Activated T-helper 1 cell treated with Interleukin-2 at 50 U/mL for 16 hours (primary cell): Measurements from ENCODE around the gene CCDC88C.

ENCODE experiments used
- DNase-seq: peaks from one replicate; pipeline ENCODE4 v3.0.0-alpha.2; 2020; ENCODE audit warnings: low read depth

CCDC88C gene

DNA sequence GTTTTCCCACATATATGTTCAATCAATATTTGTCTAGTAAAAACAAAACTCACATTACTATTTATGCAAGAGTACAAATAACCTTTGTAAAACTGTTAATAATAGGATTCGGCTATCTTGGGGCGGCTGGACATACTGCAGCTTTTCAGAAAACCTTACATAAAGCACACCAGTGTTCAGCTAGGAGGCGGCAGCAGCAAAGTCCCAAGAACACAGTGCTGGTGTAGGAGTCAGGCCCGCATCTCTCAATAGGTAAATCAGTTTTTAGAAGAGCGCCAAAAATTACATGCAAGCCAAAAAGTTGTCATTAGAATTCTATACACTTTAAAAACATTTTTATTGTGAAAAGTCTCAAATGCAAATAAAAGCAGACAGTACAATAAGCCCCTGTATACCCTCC, 37.5 kb downstream of the CCDC88C start:
- DNase-seq = no peak

DNA sequence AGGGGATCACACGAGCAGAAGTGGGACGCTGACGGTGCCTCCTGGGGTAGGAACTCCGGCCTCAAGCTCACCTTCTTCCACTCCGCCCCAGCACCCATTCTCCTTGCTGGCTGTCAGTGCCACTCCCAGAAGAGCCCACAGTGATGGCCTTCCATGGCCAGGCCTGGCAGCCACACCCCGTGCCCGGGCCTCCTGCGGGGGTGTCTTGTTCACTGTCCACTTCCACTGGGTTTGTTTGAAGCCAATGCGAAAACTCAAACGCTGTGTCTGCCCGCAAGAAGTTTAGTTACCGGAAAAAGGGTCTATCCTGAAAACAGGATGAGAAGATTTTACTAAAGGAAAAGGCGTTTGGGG, 38.1 kb downstream of the CCDC88C start:
- DNase-seq = no peak

DNA sequence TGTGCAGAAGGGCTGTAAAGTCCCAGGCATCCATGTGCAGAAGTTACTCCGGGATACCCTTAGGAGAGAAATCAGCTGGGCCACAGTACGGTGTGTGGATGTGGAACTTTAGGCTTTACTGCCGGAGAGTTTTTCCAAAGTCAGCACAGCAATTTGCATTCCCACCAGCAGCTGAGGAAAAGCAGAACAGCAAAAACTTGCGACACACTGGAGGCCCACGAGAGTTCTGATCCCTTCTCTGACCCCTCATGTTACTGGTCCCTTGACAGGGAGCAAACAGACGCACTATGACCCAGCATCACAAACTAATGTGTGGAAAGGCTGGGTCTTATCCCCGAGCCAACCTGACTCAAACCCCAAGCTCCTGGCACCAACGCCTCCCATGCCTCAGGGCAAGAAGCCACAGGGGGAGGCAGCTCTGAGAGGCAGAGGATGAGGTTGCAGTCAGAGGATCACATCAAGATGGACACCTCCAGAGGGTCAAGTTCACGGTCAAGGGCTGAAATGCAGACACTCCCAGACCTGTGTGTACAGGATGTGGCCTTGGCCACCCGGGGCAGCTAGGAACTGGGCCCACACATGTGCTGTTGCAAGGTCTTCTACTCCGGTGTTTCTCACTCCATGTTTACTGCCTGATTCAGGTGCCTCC, 38.6 kb downstream of the CCDC88C start:
- no peak for DNase-seq

DNA sequence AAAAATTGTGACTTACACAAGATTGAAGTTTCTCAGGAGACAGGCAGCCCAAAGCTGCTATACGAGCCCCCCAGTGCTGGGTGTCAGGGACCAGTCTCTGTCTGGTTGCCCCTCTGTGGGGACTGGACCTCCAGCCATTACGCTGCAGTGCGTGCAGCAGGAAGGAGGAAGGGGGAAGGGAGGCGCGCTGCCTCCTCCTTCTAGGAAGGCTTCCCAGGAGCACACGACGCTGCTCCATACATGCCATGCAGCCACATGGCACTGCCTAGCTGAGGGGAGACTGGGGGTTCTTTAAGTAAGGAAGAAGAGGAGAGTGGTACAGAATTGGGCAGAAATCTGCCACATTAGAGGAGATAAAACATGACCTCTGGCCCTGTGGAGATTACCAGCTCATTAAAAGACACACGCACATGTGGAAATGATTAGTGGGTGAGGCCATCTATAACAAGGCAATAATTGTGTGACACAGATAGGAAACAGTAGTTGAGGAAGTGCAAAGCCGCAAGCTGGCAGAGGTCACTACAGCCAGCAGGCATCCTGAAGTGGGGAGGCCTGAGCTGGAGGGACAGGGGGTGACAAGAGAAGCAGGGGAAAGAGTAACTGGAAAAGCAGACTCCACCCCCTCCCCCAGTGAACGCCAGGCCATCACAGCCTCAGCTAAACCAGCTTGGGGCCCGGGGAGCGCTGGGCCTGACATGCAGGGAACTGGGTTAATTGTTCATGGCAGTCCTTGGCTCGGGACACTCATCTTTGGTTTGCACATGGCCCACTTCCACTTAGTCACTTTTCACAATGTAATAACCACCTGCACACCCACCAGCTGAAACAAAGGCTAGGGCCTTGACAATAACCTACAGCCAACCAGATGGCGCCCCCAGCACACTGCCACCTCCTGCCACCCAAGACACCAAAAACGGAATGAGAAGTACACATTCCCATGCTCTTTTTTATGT, 39.6 kb downstream of the CCDC88C start:
- no peak for DNase-seq

DNA sequence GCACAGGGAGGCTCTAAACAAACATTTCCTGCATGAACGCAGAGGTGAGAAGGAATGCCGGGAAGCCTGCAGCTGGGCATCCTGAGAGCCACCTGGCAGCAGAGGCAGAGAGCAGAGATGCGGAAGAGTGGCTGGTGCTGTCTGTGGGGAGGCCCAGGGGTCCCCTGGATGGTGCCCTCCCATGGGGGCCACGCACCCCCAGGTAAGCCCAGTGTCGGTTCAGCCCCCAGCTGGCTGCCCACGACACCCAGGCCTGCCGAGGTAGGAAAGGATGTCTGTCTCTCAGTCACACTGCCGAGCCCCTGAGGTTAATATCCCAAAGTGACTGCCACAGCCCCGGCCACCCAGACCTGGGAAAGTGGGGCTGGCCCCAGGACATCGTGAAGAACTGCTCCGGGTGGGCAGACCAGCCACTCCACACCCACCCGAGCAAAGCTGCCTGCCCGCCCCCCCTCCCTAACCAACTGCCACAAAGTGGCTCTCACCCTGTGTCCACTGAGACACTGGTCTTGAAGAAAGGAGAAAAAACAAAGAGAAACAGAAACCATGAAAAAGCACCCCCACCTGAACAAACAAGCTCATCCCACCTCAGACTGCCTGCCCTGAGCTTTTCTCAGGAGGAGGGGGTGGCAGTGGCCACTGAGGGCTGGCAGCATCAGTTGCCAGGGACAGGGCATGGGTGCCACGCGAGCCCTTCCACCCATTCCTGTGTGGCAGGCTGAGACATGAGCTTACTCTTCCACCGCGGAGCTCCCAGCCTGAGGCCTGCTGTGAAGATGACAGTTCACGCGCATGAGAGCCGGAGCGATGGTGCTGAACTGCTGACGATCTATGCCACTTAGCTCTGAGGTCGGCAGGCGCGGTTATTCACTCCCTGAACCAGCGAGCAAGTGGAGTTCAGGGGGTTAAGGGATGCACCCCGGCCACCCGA, 40.8 kb downstream of the CCDC88C start:
- DNase-seq = no peak

DNA sequence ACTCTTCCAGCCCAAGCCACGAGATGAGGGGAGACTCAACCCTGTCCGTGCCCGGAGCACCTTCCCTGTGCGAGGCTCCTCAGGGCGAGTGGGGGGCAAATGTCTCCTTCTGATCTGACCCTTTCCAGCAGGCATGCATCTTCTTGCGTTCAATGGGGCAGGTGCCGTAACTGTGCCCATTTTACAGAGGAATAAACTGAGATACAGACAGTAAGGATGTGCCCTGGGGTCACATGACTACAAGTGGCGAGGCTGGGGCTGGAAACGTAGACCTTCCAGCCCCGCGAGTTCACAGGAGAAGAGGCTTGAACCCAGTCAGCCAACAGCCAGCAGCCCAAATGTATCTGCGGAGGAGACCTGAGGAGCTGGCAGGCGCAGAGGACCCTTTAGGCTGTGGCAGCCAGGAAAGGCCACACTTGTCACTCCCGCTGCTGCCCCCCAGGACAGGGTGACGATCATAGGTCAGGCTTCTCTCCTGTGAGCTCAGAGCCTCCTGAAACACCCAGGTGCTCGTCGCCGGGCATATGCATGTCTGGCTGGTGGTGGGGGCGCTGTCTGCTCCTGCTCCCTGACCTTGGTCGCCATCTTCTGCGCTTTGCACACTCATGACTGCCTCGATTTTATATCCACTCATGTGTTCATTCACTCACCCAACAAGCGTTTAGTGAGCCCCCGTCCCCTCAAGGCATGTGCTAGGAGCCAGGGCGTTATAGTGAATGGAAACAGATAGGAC, 41.7 kb downstream of the CCDC88C start:
- DNase-seq = no peak

DNA sequence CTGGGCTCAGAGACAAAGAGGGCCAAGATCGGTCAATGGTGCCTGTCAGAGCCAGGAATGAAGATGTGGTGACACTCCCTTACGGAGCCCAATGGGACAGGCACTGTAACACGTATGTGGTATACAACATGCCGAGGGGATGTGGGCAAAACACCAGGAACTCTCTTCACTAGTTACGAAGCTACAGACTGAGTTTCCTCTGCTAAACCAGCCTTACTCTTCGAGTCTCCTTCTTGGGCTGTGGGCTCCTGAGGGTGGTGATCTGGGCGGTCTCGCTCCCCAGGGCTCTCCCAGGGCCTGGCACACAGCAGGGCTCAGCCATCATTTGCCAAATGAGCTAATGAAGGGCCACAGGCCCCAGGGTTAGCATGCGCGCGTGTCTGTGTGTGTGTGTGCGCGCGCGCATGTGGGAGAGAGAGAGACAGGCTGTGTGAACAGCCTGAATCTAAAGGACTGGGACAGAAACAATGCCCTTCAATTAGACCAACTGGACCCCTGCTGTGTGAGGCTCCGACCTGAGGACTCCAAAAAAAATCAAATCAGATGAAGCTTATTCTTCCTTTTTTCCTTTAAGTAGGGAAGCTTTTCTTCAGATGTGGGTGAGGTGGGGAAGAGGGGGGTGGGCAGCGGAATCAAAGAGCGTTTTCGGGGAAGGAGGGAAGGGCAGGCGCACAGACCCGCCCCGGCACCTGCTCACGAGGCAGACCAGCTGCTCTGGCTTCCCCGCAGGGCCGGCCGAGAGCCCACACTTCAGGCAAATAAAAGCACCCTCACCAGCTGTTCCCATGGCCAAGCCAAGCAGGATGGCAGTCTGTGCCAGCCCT, 42.5 kb downstream of the CCDC88C start:
- DNase-seq = no peak

DNA sequence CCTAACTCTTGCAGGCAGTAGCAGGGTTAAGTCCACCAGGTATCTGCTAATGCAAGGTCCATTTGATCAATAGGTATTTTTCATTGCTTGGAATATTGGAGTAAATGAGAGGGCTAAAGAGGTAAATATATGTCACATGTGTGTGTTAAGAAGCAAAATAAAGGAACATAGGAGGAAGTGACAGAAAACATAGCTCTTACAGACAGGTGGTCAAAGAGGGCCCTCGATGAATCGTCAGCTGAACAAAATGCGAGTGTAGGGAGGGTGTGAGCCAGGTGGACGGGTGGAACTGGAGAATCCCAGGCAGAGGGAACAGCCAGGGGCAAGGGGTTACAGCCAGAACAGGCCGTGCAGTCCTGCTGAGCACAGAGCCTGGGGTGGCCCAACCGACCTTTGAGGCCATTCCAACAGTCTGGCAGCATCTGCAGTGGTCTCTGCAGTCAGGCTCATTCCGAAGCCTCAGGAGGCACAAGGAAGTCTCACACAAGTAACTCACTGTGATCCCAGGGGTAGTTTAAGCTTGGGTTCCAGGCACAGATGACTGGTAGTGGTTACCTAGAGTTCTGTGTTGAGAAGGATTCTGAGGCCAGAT, 43.2 kb downstream of the CCDC88C start:
- no peak for DNase-seq

DNA sequence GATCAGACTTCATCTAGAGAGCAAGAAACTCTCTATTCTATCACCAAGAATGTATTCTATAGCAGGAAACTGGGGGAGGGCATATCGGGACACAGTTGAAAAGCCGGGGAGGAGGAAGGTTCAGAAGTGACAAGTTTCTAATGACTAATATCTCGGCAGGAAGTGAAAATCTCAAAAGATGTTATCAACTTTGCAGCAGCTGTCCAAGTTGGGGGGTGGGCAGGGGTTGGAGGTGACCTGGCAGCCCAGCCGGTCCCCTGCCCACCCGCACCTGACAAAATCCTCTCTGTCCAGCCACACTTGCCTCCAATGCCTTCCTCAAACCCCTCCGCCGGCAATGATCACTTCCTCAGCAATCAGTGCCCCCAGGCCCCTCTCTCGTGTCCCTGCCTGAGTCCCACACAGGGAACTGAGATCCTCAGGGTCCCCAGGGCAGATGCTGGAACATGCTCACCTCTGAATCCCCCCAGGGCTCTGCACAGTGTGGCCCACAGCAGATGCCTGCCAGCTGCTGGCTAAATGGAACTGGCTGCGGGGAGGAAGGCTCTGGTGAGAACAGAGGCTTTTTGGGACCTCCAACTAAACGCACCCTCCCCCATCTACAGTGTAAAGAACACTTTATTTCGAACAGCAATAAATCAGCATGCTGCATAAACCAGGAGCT, 43.9 kb downstream of the CCDC88C start:
- DNase-seq = no peak

DNA sequence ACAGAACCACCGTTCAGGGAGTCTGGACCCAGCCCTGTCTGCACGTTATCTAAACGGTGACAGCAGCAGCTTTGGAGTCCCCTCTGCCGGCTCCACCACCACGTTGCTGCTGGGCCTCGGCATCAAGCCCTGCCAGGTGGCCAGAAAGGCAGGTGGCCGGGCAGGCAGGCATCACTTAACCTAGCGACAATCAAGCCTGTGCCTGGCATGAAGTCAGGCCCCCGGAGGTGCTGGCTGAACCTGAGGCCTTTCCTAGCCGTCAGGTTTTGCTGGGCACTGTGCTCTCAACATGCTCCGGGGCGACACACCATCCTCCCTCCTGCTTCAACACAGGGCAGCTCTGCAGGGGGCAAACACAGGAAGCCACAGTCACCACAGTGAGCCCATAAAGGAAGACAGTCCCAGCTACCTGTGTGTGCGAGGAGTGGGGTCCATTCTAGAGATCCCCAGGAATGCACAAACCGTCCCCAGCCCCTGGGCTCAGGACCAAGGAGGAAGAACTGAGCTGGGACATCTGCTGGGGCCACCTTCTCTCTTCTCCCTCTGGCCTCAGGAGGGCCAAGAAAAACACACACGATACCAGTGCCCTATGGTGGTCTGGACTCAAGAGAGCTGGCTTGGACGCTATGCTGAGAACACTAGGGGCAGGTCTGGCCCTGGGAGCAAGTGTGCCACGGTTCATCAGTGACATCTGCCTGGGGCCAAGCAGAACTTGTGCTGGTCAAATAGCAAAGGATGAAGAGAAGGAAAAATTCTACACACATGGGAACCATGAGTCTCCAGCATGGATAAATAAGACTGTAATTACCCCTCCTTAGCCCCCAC, 44.7 kb downstream of the CCDC88C start:
- DNase-seq = no peak

DNA sequence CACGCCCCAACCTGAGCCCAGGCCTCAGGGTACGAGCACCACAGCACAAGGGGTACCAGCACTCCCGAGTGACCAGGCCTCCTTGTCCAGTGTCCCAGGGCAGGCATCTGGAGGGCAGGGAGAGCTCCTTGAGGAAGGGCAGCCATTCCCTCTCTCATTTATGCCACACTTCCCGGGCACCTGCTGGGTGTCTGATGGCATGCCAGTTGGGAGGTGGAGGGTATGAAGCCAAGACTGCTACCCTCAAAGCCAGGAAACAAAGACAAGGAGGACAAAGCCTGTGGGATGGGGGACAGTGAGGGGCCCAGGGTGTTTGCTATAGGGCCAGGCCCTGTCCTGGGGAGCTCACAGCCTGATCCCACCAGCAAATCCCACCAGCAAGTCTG, 45.6 kb downstream of the CCDC88C start:
- DNase-seq = no peak

DNA sequence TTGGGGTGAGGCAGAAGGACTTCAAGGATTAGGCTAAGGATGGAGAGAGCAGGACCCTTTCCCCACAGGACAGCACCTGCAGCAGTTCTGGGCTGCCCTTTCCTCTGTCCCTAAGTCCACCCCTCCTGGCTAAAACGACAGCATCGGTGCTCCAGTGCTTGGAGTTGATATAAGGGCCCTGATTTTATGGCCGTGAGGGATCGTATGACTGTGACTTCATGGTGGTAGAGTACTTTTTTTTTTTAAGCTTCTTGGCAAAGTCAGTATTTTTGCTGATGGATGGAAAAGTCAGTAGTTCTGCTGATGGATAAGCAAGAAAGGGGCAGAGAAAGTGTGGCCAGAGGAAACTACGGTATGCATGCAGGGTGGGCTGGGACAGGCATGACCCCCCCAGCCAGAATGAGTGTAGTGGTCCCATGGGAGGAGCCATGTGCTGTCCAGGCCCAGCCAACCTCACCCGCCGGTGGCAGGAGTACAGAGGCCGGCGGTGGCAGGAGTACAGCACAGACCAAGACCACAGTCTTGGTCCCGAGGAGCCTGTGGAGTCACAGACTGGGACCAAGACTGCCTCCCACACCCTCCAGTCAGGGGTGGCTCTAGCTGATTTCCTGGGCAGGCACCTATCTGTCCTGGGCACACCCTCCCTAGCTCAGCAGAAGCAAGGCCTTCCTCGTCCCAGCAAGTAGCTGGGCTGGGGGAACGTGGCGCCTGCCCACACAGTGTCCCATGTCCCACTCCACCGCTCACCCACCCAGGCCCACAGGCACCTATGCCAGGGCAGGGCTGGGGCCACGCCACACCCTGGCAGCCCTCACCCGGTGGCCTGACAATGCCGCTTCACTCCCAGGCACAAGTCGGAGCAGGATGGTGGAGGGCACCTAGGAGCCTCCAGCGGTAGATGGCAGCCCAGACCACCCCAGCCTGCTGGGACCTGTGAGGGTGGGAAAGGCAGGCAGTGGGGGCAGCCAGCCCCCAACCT, 46.3 kb downstream of the CCDC88C start:
- no peak for DNase-seq

DNA sequence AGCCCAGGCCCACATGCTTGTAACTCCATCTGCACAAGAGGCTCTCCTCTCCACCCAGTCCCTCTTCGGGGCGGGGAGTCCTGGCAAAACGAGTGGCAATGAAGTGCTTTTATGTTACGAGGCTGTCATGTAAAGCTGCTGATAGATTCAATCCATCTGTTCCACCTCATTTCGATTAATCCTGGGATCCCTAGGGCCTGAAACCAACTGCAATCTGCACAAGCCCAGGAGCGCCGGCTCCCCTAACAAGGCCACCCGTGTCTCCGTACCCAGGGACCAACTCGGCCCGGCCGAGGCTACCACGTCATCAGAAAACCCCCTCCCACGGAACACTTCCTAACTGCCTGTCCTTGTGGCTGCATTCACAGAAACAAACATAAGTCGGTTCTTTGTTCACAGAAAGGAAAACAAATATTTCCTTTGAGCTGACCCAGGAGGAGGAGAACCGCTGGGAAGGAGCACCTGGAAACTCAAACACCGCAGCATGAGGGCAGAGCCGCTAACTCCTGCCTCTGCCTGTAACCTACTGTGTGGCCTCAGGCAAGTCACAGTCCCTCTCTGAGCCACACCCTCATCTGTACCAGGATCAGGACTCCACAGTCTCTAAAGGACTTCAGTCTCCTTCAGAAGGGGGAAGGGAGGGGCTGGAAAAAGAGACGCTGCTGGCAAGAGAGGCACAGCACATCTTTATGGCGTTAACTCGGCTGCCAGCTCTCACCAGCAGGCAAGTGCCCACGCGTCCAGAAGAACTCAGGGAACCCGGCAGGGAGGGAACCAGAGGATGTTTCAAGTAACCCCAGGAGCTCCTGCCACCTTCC, 47.8 kb downstream of the CCDC88C start:
- no peak for DNase-seq

DNA sequence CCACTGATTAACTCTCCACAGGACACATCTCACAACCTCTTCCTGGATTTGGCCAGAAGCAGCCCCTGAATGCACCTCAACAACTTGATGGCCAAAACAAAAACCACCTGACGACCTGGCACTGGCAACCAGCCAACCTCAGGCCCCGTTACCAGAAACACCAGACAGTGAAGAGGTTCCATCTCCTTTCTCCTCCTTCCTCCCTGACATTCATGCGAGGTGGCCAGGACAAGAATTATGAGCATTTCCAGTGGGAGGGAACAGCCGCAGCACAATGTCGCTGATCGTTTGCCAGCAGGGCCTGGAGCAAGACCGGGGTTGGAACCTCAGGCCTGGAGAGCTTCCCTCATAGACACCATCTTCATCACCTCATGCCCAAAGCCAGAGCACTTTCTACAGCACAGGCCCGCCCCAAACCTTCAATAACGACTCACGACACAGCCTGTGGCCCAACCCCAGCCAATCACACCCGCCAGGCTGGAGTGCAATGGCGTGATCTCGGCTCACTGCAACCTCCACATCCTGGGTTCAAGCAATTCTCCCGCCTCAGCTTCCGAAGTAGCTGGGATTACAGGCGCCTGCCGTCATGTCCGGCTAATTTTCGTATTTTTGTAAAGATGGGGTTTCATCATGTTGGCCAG, 48.7 kb downstream of the CCDC88C start:
- no peak for DNase-seq

DNA sequence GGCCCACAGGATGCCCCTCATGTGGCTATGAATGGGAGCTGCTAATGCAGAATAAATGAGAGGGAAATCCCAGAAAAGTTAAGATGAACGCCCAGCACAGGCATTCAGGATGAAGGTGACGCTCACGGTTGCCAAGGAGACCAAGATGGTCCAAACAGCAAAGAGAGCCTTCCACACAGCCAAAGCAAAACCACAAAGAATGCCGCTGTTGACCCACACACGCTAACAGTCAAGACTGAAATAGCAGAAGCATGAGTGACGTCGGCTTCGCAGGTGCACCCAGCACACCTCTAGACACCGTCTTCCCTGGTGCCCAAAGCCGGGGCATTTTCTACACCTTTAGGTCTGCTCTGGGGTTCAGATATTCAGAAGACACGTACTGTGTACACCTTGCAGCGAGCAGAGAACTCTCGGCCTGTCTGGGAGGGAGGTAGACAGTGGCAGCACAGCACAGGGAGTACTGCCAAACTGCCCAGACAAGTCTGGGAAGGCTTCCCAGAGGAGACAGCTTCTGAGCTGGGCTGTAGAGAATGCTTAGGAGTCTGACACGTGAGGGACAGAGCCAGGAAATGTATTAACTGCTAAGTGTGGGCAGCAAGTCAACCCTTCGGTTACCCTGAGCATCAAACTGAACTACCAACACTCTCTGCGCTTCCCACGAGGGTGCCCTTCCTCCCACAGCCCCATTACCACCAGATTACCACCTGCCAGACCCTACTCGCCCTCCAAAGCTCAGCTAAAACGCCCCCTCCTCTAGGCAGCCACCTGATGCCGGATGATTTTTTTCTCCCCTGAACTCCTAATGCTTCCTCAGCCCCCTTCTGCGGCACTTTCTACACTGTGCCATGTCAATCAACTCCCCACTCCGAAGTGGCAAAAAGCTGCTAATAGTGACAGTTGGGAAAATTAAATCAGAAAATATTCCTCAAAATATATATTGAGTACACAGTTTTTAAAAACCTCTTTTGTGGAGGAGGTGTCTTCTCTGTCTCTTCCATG, 50.1 kb downstream of the CCDC88C start:
- DNase-seq = peak; percentile 51
